HEK293 (cell line): Measurements from ENCODE around the gene FOXD1.

ENCODE experiments used
- CTCF ChIP-seq: fragments of 450-650 bp; formaldehyde crosslinking; IDR thresholded peaks from 2 replicates; pipeline ENCODE4 v1.5.1; 2016; ENCODE audit warnings: missing biosample characterization, missing genetic modification characterization
- RBAK ChIP-seq: fragments of 450-650 bp; formaldehyde crosslinking; IDR thresholded peaks from 2 replicates; pipeline ENCODE4 v1.5.1; 2016; ENCODE audit warnings: missing biosample characterization, missing genetic modification characterization
- YY1 ChIP-seq: fragments of 450-650 bp; formaldehyde crosslinking; IDR thresholded peaks from 2 replicates; pipeline ENCODE4 v1.5.1; 2018; ENCODE audit warnings: missing biosample characterization, missing genetic modification characterization
- ZBTB11 ChIP-seq: fragments of 450-650 bp; formaldehyde crosslinking; conservative IDR thresholded peaks from 2 replicates; pipeline ENCODE4 v1.5.1; 2016; ENCODE audit warnings: low read depth, missing biosample characterization, missing genetic modification characterization
- ZNF274 ChIP-seq, 2 experiments: fragments of 200-500 bp in 1 of 2; fragments of 450-650 bp in 1 of 2; sonication (Bioruptor generic) in 1 of 2; formaldehyde crosslinking in 1 of 2; IDR thresholded peaks; 2 replicates each; pipeline versions ENCODE4 v1.5.1 to v1.6.1; 2014 to 2016; ENCODE audit warnings: borderline replicate concordance in 1 of 2, inconsistent platforms in 1 of 2, low read length in 1 of 2, missing biosample characterization in 1 of 2, missing genetic modification characterization in 1 of 2
- ZNF558 ChIP-seq: fragments of 450-650 bp; formaldehyde crosslinking; IDR thresholded peaks from 2 replicates; pipeline ENCODE4 v1.5.1; 2016; ENCODE audit warnings: missing biosample characterization, missing genetic modification characterization

GRCh38 chr5:73472116-73472515 is 23.5 kb upstream of the FOXD1 start:
- TF ChIP-seq ZBTB11 (tag by site-specific recombination): no peak
- TF ChIP-seq CTCF (tag by site-specific recombination): no peak
- TF ChIP-seq RBAK (tag by site-specific recombination): no peak
- no peak for TF ChIP-seq ZNF558 (tag by site-specific recombination)
- no peak for TF ChIP-seq YY1 (tag by site-specific recombination)
- no peak for TF ChIP-seq ZNF274 (IDR thresholded peaks at IDR 0.05; ENCODE audit: low read length)
- no peak for TF ChIP-seq ZNF274 (tag by site-specific recombination; IDR thresholded peaks at IDR 0.05; ENCODE audit: borderline replicate concordance)
